Heart left ventricle (tissue), 16 donors: ENCODE results near the gene FRMD6. TPM values are rescaled to one million over a fixed set of nuclear protein-coding genes. Genes with fewer than 3 reads are reported as not detected.

ENCODE experiments used
- ATAC-seq, 4 donors: fragments of 200-7000 bp; cut with Tn5 transposase; one replicate each; pipeline ENCODE4 v1.9.1; 2020 to 2022; ENCODE audit warnings: moderate library complexity in 4 of 4, mild to moderate bottlenecking in 3 of 4, moderate number of reproducible peaks in 1 of 4
- DNase-seq, 5 donors: peaks; one replicate each; pipeline ENCODE4 v3.0.0-alpha.2; 2020
- H3K27ac ChIP-seq, 12 donors: fragments of 200-600 bp; sonication (generic) in 4 of 12; one replicate each; pipeline versions ENCODE4 v1.5.0 to v1.8.0; 2016 to 2022; ENCODE audit warnings: mild to moderate bottlenecking in 2 of 12
- H3K27me3 ChIP-seq, 9 donors: fragments of 200-600 bp; sonication (generic) in 2 of 9; one replicate each; pipeline versions ENCODE4 v1.5.1 to v1.8.0; 2016 to 2022; ENCODE audit warnings: mild to moderate bottlenecking in 3 of 9
- H3K36me3 ChIP-seq, 9 donors: fragments of 200-600 bp; sonication (generic) in 2 of 9; one replicate each; pipeline versions ENCODE4 v1.5.0 to v1.8.0; 2018 to 2022; ENCODE audit warnings: mild to moderate bottlenecking in 2 of 9
- H3K4me1 ChIP-seq, 12 donors: fragments of 200-600 bp; sonication (generic) in 4 of 12; one replicate each; pipeline versions ENCODE4 v1.5.0 to v1.8.0; 2016 to 2022; ENCODE audit warnings: mild to moderate bottlenecking in 3 of 12
- H3K4me3 ChIP-seq, 12 donors: fragments of 200-600 bp; sonication (generic) in 4 of 12; one replicate each; pipeline versions ENCODE4 v1.5.0 to v1.8.0; 2017 to 2022; ENCODE audit warnings: mild to moderate bottlenecking in 9 of 12, moderate library complexity in 4 of 12
- H3K9me3 ChIP-seq, 12 donors: fragments of 200-600 bp; sonication (generic) in 4 of 12; one replicate each; pipeline versions ENCODE4 v1.5.0 to v1.8.0; 2016 to 2022; ENCODE audit warnings: mild to moderate bottlenecking in 1 of 12
- CTCF ChIP-seq, 12 donors: fragments of 200-600 bp; sonication (generic) in 4 of 12; IDR thresholded peaks; one replicate each; pipeline versions ENCODE4 v1.5.0 to v1.8.0; 2018 to 2022; ENCODE audit warnings: antibody characterized with exemption in 12 of 12, mild to moderate bottlenecking in 5 of 12
- POLR2A ChIP-seq, 2 donors: fragments of 450-650 bp; IDR thresholded peaks; one replicate each; pipeline ENCODE4 v1.6.1; 2017; ENCODE audit warnings: antibody characterized with exemption in 2 of 2, mild to moderate bottlenecking in 2 of 2, moderate library complexity in 2 of 2
- WGBS, 4 donors: extraction: QIAGEN DNeasy Blood & Tissue Kit in 2 of 4; methylation state at CpG; one replicate each; pipeline versions ENCODE4 v1.1.5 to v1.1.7; 2013 to 2018; 5-methylcytosine and 5-hydroxymethylcytosine counted together
- intact Hi-C, 10 donors: fragments of 100-400 bp; cut with DNase I; formaldehyde crosslinking; loops; one replicate each; pipeline versions ENCODE4 v1.11.1 to v1.14.2; 2022
- long read RNA-seq, 3 donors: library from polyadenylated mRNA; unstranded; transcript quantifications; one replicate each; pipeline ENCODE4 v2.0.0, GENCODE V29; 2020 to 2021
- polyA plus RNA-seq, 2 donors: library from polyadenylated mRNA; stranded (reverse); fragments of 200-250 nt; gene quantifications; one replicate each; pipeline ENCODE4 v1.2.3, GENCODE V29; 2013
- total RNA-seq, 9 donors: library from RNA; depleted of rRNA in 2 of 9; stranded (reverse); fragments of >200 nt in 2 of 9; fragmentation: NEBNext Ultra II Directional in 3 of 9; extraction: Animal tissue kit (Norgen Biotek cat#: 25700) in 3 of 9; gene quantifications; one replicate each; pipeline versions ENCODE4 v1.1.0 to v1.2.4, GENCODE V29; 2016 to 2023
- donor health status: ischemic (EF 13 %, LVEDD 7.1; RV severe dilation, severe dysfunction).
- donor health status: healthy with polysubstance abuse.
- donor health status: DM: no; HTN: yes; CAD: no.
- donor health status: DM: no; HTN: no; CAD: no.
- donor health status: ischemic (EF 25% LVEDD 6.9; RV normal size, moderate dysfunction).
- donor health status: ischemic (EF 25% LVEDD 5.7; RV mildly dilated, moderate dysfunction).
- donor health status: healthy.
- donor health status: DM: yes; HTN: yes; CAD: no.
- donor health status: ischemic (EF 35%, LVEDD 5.7; RV mildly dilated, moderate dysfunction).
- donor health status: nonischemic (EF 11% LVEDD 7.7; RV severe dilation, severe dysfunction).
- donor health status: DM: yes; HTN: yes; CAD: no.
- donor health status: PGD.
- donor health status: ischemic (EF 29% LVEDD 5.4; RV normal size, mild dysfunction).
- donor health status: nonischemic (EF 23%, LVEDD 6.1; RV moderate dilation, normal function).

The FRMD6 gene
- total RNA-seq (10 to 100 TPM in 3 of 9 donors, 1 to 10 TPM in 6; 4.0 to 23.2 (median 9.2) TPM), polyA plus RNA-seq (1 to 10 TPM; 1.9 to 4.4 TPM)
- long read RNA-seq, donor 1, full-length matches to known transcripts: 6 of 16 reads
- long read RNA-seq, donor 1, partial matches to known transcripts: 4 of 16 reads
- long read RNA-seq, donor 1, other reads (novel, unspliced or antisense): 6 of 16 reads
- long read RNA-seq, donor 2, partial matches to known transcripts: 2 of 5 reads
- long read RNA-seq, donor 2, other reads (novel, unspliced or antisense): 1 of 5 reads
- long read RNA-seq, donor 3, full-length matches to known transcripts: 5 of 11 reads
- long read RNA-seq, donor 3, partial matches to known transcripts: 1 of 11 reads
- long read RNA-seq, donor 3, other reads (novel, unspliced or antisense): 5 of 11 reads

GRCh38 chr14:51651388-51652167 lies at the start of gene FRMD6:
Gene FRMD6 (plus strand): TSS chr14:51651910. CDS start chr14:51689837, 37,927 bp downstream.
- no peaks in the 10 kb centered on the region for H3K9me3 ChIP-seq
- peak within 1 kb of the TSS; percentile 60 to 96 (median 88) for H3K4me3 ChIP-seq
- ATAC-seq (peak; percentile 88 to 95 (median 92)), DNase-seq (peak; percentile 90 to 94 (median 93))
- intact Hi-C loops: loop anchor here in 9 of 10 donors (2.0 to 10.0 kb wide), 12 partner anchors 53 to 369 kb away; partner anchors contain the start of gene RTRAF (in 1 of the 9)
- H3K36me3 ChIP-seq: no peaks in the 10 kb centered on the region
- peaks cover 0 to 36% (median 12%) of the 10 kb centered on the region in 12 donors for H3K4me1 ChIP-seq
- H3K27ac ChIP-seq: peak within 1 kb of the TSS; percentile 89 to 100 (median 97)
- H3K27me3 ChIP-seq: peaks cover 0 to 6% (median 0%) of the 10 kb centered on the region in 9 donors
- TF ChIP-seq POLR2A (IDR thresholded peaks at IDR 0.05) (peak in 1 of 2 donors; percentile 85), CTCF (IDR thresholded peaks at IDR 0.05) (peak; percentile 63 to 90 (median 76))
- 0 to 1% (median 1%) methylated on average over 39 to 86 of the region's 86 CpGs for WGBS, 4 donors

GRCh38 chr14:51602310-51602709 lies 49.4 kb upstream of the FRMD6 start:
- H3K27me3 ChIP-seq: no peaks in the 10 kb centered on the region
- H3K27ac ChIP-seq: no peak overlapping the region
- no peak overlapping the region for H3K4me3 ChIP-seq
- intact Hi-C loops: no loop called here
- DNase-seq (no peak), ATAC-seq (no peak)
- H3K4me1 ChIP-seq: no peaks in the 10 kb centered on the region
- no peak for TF ChIP-seq CTCF (IDR thresholded peaks at IDR 0.05)
- TF ChIP-seq POLR2A (IDR thresholded peaks at IDR 0.05): no peak
- no peaks in the 10 kb centered on the region for H3K9me3 ChIP-seq
- no peaks in the 10 kb centered on the region for H3K36me3 ChIP-seq

- DNase-seq (no peak), ATAC-seq (no peak)
- no peaks in the 10 kb centered on the region for H3K36me3 ChIP-seq
- no peaks in the 10 kb centered on the region for H3K4me1 ChIP-seq
- TF ChIP-seq POLR2A (IDR thresholded peaks at IDR 0.05) (no peak), CTCF (IDR thresholded peaks at IDR 0.05) (no peak)
- intact Hi-C loops: no loop called here
- H3K27me3 ChIP-seq: no peaks in the 10 kb centered on the region
- no peak overlapping the region for H3K27ac ChIP-seq
- H3K9me3 ChIP-seq: no peaks in the 10 kb centered on the region
- WGBS, 4 donors: 89 to 94% (median 91%) methylated on average over 3 of the region's 3 CpGs
- H3K4me3 ChIP-seq: no peak overlapping the region
Measured at GRCh38 chr14:51603495-51603894, 48.2 kb upstream of the FRMD6 start.

GRCh38 chr14:51604073-51604472 lies 47.6 kb upstream of the FRMD6 start:
- 77 to 94% (median 80%) methylated on average over 4 of the region's 4 CpGs for WGBS, 4 donors
- intact Hi-C loops: no loop called here
- peak in 2 of 4 donors; percentile 42 to 53 for ATAC-seq
- Histone ChIP-seq H3K9me3 (no peaks in the 10 kb centered on the region), H3K27ac (no peak overlapping the region), H3K27me3 (no peaks in the 10 kb centered on the region), H3K4me3 (no peak overlapping the region), H3K4me1 (no peaks in the 10 kb centered on the region), H3K36me3 (no peaks in the 10 kb centered on the region)
- no peak for DNase-seq
- TF ChIP-seq CTCF (IDR thresholded peaks at IDR 0.05) (no peak), POLR2A (IDR thresholded peaks at IDR 0.05) (no peak)
